AG10803 (cell line): Measurements from ENCODE around the gene ITGA5.

Experiments
- DNase-seq: peaks from one replicate; pipeline ENCODE4 v3.0.0; 2010; ENCODE audit warnings: low read depth
- H3K4me3 ChIP-seq: 2 replicates; pipeline ENCODE4 v1.5.1; 2011; ENCODE audit warnings: mild to moderate bottlenecking, low read length, control low read depth
- CTCF ChIP-seq: conservative IDR thresholded peaks from 2 replicates; pipeline ENCODE4 v1.5.1; 2011; ENCODE audit warnings: mild to moderate bottlenecking, low read length, control low read depth, inconsistent platforms

ITGA5 gene

GRCh38 chr12:54363047-54363446 is 56.0 kb downstream of the ITGA5 start:
- no peak for TF ChIP-seq CTCF
- no peak overlapping the region for H3K4me3 ChIP-seq
- DNase-seq: no peak

- no peak overlapping the region for H3K4me3 ChIP-seq
- peak; percentile 71 for DNase-seq
- peak; percentile 88 for TF ChIP-seq CTCF
These were observed 58.2 kb downstream of the ITGA5 start for GRCh38 chr12:54360717-54361456.

DNA sequence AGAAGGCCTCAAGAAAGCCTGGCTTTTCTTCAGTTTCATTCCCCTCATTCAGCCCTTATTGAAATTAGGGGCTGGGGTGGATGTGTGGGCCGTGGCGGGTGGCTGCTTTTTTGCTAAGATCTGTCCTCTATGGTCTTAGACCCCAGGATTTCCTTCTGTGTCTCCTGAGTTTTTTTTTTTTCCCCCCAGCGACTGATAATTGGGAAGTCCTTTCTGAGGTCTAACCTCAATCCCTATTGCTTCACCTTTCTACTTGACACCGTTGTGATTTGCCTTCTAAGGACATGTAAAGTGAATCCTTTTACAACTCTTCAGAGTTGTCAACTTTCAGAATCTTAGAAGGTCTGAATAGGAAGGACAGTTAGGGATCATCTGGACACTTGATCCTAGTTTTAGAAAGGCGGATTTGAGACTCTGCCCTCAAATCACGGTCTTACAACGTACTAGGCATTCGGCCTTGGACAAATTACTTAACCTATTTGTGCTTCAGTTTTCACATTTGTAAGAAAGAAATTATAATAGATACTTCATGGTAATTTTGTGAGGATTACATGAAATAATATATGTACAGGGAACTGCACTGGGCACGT is 59.2 kb downstream of the ITGA5 start:
- no peak for DNase-seq
- peak overlapping the region; percentile 69 for H3K4me3 ChIP-seq
- TF ChIP-seq CTCF: no peak

GRCh38 chr12:54358945-54359761 is 59.9 kb downstream of the ITGA5 start:
- peak; percentile 98 for DNase-seq
- no peak for TF ChIP-seq CTCF
- H3K4me3 ChIP-seq: peak overlapping the region; percentile 69

DNA sequence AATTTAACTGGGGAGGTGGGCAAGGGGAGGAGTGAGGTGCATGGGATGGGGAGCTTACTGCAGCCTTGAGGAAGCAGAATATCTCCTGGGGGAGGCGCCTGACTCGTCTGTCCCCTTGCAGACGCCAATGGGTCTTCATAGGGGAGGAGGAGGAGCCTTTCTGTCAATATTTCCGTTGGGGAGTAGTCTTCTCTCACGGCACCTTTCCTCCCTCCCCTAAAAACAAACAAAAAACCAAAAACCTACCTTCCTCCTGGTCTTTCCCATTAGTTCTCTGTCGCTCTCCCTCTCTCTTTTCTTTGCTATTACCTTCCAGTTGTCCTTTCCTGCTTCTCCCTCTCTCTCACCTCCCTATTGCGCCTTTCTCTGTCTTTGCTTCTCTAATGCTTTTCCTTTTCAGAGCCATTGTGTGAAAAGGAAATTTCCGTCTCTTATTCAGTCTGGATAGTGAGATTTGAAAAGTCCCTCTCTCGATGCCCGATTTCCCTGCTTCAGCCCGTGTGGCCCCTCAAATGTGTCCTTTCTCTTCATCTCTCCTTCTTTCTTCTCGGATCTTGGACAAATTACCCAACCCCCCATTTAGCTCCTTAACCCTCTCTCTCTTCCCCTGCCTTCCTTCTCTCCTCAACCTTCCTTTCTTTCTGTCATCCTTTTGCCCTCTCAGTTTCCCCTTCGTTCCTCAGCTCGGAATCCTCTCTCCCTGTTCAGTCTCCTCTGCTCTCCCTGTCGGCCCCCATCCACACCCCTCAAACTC is 60.7 kb downstream of the ITGA5 start:
- H3K4me3 ChIP-seq: peak overlapping the region; percentile 69
- no peak for TF ChIP-seq CTCF
- DNase-seq: no peak

GRCh38 chr12:54357506-54358190 is 61.4 kb downstream of the ITGA5 start:
- DNase-seq: no peak
- H3K4me3 ChIP-seq: peak overlapping the region; percentile 69
- no peak for TF ChIP-seq CTCF
